Thoracic aorta (tissue), 2 donors: ENCODE measurements around the gene MGLL. TPM values are rescaled to one million over a fixed set of nuclear protein-coding genes. Genes with fewer than 3 reads are reported as not detected.

Experiments
- ATAC-seq: fragments of 150-250 bp; one replicate; pipeline ENCODE4 v1.8.0; 2017; ENCODE audit warnings: low read depth; ENCODE audit not compliant: insufficient number of reproducible peaks, low FRiP score
- DNase-seq: peaks from one replicate; pipeline ENCODE4 v3.0.0-alpha.2; 2020; ENCODE audit warnings: low spot score
- H3K27ac ChIP-seq, 2 donors: fragments of 200-600 bp; sonication (generic); 1 replicate in 1 of 2; 2 replicates in 1 of 2; pipeline ENCODE4 v1.5.1; 2016; ENCODE audit warnings: mild to moderate bottlenecking in 2 of 2, moderate library complexity in 2 of 2
- H3K27me3 ChIP-seq: fragments of 200-600 bp; sonication (generic); replicated peaks from 2 replicates; pipeline ENCODE4 v1.6.0; 2016; ENCODE audit warnings: mild to moderate bottlenecking; ENCODE audit not compliant: insufficient read depth
- H3K36me3 ChIP-seq: fragments of 200-600 bp; sonication (generic); one replicate; pipeline ENCODE4 v1.5.1; 2016
- H3K4me1 ChIP-seq, 2 donors: fragments of 200-600 bp; sonication (generic); 1 replicate in 1 of 2; 2 replicates in 1 of 2; pipeline versions ENCODE4 v1.5.1 to v1.6.0; 2016; ENCODE audit warnings: low read depth in 2 of 2, mild to moderate bottlenecking in 1 of 2; ENCODE audit not compliant: control insufficient read depth in 1 of 2
- H3K4me3 ChIP-seq: fragments of 200-600 bp; sonication (generic); 2 replicates; pipeline ENCODE4 v1.5.1; 2016; ENCODE audit warnings: mild to moderate bottlenecking
- H3K9me3 ChIP-seq: fragments of 200-600 bp; sonication (generic); 2 replicates; pipeline ENCODE4 v1.5.1; 2016
- CTCF ChIP-seq: fragments of 200-600 bp; sonication (generic); IDR thresholded peaks from one replicate; pipeline ENCODE4 v1.5.1; 2019; ENCODE audit warnings: antibody characterized with exemption
- total RNA-seq, 2 donors: library from RNA; depleted of rRNA; stranded (reverse); fragments of >200 nt; gene quantifications; one replicate each; pipeline versions ENCODE4 v1.1.0 to v1.2.3, GENCODE V29; 2016

Gene MGLL
- total RNA-seq, 2 donors from 2014 or later = 57.6 to 71.8 TPM

DNA sequence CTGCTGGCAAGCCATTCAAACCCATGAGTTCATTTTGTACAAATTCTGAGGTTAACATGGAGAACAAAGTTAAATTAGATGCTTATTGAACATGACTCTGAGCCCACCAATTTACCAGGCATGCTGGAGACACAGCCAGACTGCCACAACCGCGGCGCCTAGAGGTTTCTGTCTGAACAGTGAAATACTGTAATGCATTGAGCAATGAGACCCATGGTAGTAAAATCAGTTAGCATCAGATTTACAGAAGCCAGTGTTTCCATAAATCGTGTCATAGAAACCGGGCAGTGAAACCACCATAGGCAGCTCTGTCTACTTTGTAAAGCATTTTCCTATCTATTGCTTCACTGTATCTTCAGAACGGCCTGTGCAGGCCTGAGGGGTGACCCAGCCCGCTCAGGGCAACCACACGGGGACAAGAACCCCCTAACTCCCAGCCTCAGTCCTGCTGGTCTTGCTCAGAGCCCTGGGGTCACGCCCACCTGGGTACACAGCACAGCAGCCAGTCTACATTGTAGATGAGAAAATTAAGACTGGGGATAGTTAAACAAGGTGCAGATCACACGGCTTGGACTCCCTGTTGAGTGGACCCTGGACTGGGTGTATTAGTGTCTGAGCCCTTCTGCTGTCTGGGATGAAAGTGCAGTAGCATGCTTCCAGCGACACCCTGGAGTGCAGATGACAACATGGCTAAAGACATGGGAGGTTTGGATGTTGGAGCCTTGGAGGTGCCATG lies 44.2 kb downstream of the MGLL start:
- ATAC-seq (no peak), DNase-seq (no peak)
- Histone ChIP-seq H3K27me3 (no peaks in the 10 kb centered on the region), H3K36me3 (no peaks in the 10 kb centered on the region), H3K4me3 (no peak overlapping the region), H3K9me3 (no peaks in the 10 kb centered on the region), H3K27ac (peak overlapping the region in 1 of 2 donors; percentile 65), H3K4me1 (peaks cover 38 to 73% of the 10 kb centered on the region in 2 donors)
- no peak for TF ChIP-seq CTCF

DNA sequence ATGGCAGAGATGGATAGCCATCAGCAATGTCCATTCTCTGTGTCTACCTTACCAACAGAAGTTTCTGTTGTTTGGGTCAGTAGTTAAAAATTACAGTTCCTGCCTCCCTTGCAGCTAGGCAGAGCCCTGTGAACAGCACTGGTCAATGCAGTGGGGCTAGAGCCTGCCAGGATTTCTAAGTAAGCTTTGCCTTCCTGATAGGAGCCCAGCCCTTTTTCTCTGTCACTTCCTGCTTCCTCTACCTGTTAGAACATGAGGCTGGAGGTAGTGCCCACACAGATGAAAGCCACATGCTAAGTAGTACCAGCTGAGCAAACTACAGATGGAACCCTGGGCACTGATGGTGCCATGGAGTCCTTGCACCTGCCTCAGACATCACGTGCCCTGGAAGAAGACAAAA lies 45.0 kb downstream of the MGLL start:
- no peaks in the 10 kb centered on the region for H3K36me3 ChIP-seq
- TF ChIP-seq CTCF = no peak
- H3K4me3 ChIP-seq = no peak overlapping the region
- no peaks in the 10 kb centered on the region for H3K9me3 ChIP-seq
- ATAC-seq = no peak
- H3K4me1 ChIP-seq = peaks cover 38 to 73% of the 10 kb centered on the region in 2 donors
- H3K27me3 ChIP-seq = no peaks in the 10 kb centered on the region
- DNase-seq = no peak
- peak overlapping the region in 1 of 2 donors; percentile 65 for H3K27ac ChIP-seq

DNA sequence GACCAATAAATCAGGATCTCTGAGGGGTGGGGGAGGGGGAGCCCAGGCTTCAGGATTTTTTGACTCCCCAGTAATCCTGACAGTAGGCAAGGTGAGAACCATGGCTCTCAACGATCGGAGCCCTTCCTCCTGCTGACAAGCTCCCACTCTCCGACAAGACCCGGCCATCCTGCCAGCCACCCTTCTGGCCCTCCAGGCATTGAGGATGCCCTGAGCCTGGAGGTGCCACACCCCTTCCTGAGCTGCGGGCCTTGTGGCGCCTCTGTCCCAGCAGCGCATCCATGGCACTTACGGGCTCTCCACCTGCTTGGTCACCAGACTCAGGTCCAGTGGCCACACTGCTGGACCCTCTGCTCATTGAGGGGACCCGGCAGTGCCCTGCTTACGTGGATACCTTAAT lies 46.0 kb downstream of the MGLL start:
- no peaks in the 10 kb centered on the region for H3K27me3 ChIP-seq
- ATAC-seq (no peak), DNase-seq (no peak)
- H3K9me3 ChIP-seq = no peaks in the 10 kb centered on the region
- H3K27ac ChIP-seq = peak overlapping the region; percentile 70 to 72
- TF ChIP-seq CTCF = no peak
- H3K36me3 ChIP-seq = no peaks in the 10 kb centered on the region
- H3K4me3 ChIP-seq = no peak overlapping the region
- H3K4me1 ChIP-seq = peaks cover 38 to 63% of the 10 kb centered on the region in 2 donors

GRCh38 chr3:127775398-127776109 lies 46.8 kb downstream of the MGLL start:
- ATAC-seq (peak; percentile 62), DNase-seq (no peak)
- Histone ChIP-seq H3K4me3 (peak overlapping the region; percentile 42), H3K36me3 (no peaks in the 10 kb centered on the region), H3K4me1 (peaks cover 32 to 55% of the 10 kb centered on the region in 2 donors), H3K9me3 (no peaks in the 10 kb centered on the region), H3K27me3 (no peaks in the 10 kb centered on the region), H3K27ac (peak overlapping the region; percentile 70 to 72)
- no peak for TF ChIP-seq CTCF

DNA sequence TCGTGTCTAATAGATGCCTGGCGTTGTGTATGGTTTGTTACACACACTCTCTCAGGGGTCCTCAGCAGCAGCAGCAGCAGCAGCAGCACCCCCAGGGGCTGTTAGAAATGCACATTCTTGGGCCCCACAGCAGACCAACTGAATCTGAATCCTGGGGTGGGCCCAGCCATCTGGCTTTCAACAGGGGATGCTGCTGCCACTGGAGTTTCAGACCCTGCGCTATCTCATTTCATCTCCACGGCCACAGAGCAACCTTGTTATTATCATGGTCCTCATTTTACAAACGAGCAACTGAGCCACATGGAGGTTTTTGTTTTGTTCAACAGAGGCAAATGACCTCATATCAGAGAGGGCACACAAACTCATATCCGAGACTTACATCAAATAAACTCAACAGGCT lies 47.7 kb downstream of the MGLL start:
- peak overlapping the region in 1 of 2 donors; percentile 70 for H3K27ac ChIP-seq
- ATAC-seq = no peak
- H3K4me1 ChIP-seq = peaks cover 25 to 46% of the 10 kb centered on the region in 2 donors
- H3K36me3 ChIP-seq = no peaks in the 10 kb centered on the region
- no peak for DNase-seq
- no peak overlapping the region for H3K4me3 ChIP-seq
- no peaks in the 10 kb centered on the region for H3K9me3 ChIP-seq
- TF ChIP-seq CTCF = no peak
- H3K27me3 ChIP-seq = no peaks in the 10 kb centered on the region
